Stimulated activated CD4-positive, alpha-beta T cell treated with anti-CD3 and anti-CD28 coated beads, TNF-alpha, amount 100 ng/mL, for 48 hours (primary cell): ENCODE measurements around the gene MUSK.
"Not testable (repeated sequence)": the region's sequence is repeated elsewhere in the genome, so short reads cannot be mapped to it uniquely, and the experiment has no call there.

Experiments used
- DNase-seq, 3 donors: peaks; one replicate each; pipeline ENCODE4 v3.0.0-alpha.2; 2020; ENCODE audit warnings: low read depth in 3 of 3

MUSK gene

DNA sequence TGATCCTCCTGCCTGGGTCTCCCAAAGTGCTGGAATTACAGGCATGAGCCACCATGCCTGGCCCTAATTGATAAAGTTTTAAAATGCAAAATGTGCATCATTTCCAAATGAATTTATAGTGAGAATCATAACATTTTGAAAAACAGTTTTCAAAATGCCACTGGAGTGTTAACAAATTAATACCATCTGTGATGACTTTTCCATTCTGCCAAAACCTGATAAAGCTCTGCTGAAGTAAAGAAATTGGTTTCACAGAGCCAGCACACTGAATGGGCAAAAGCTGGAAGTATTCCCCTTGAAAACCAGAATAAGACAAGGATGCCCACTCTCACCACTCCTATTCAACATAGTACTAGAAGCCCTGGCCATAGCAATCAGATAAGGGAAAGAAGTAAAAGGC, 89.6 kb downstream of the MUSK start:
- DNase-seq, result no peak

DNA sequence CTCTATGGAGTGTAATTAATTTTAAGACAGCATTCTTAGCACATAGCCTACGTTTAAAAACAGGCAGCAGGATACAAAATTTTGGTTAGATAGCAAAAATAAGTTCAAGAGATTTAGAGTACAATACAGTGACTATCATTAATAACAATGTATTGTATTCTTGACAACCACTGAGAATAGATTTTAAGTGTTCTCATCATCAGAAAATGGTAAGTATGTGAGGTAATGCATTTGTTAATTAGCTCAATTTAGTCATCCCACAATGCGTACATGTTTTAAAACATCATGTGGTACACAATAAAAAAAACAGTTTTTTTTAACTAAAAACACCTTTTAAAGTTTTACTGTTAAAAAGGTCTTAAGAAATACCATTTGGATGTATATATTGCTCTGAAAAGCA, 94.2 kb downstream of the MUSK start:
- DNase-seq, result no peak

DNA sequence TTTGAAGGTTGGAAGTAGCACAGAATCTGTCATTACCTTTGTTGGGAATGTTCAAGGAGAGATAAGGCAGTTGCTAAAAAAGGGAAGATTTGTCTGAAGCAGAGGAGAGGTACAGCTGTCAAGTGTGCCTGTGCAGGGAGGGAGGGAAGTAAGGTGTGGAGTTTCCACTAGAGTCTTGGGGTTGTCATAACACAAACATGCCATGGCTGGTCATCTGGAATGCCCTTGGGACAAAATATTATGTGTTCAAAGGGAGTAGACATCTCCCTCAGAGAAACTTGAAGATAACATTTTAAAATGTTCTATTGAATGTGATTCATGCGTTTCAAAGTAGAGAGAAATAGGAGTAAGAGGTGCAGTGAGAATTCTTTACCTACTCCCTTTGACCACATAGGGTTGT, 95.0 kb downstream of the MUSK start:
- DNase-seq, result no peak

DNA sequence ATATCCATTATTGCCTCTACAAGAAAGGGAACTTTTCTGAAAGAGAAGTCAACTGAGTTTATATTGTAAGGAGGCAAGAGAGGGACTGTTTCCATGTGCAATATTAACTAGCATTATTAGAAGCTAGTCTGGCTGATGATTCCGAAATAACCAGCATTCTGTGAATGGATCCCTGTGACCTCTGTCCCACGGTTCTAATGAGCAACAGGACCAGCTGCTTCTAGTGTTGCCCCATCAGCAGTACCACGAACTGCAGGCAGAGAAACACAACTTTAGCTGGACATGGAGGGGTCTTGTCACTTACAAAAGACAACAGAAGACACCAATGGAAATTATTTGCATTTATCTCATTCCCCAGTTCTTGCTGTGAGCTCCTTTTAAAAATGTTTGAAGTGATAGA, 95.4 kb downstream of the MUSK start:
- DNase-seq, result no peak

DNA sequence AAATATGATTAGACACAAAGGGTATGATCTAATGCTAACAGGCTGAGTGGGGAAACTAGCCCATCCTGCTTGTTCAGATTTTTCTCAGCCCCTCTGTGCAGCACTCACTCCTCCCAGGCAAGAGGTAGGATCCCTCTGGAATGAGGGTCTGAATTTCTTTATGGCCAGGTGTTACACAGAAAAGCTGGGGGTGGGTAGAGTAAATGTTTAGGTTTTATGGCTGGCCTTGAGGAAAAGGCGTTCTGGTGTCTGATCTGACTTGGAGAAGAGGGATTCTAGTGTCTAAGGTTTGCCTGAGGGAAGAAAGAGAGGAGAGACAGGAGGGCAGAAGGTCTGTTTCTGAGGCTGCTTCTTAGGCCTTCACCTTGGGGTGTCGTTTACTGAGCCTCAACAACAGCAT, 97.3 kb downstream of the MUSK start:
- no peak for DNase-seq

DNA sequence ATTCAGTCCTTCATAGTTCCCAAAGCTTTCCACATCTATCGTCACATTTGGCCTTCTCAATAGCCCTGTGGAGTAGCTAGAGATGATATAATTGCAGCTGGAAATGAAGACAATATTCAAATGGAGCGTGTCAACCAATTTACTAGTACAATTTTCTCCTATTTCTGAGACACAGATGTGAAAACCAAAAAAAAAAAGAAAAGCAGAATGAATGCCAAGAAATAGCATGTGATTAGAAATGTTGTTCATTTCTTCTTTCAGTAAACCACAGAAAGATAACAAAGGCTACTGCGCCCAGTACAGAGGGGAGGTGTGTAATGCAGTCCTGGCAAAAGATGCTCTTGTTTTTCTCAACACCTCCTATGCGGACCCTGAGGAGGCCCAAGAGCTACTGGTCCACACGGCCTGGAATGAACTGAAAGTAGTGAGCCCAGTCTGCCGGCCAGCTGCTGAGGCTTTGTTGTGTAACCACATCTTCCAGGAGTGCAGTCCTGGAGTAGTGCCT, 99.0 kb downstream of the MUSK start:
- no peak for DNase-seq

DNA sequence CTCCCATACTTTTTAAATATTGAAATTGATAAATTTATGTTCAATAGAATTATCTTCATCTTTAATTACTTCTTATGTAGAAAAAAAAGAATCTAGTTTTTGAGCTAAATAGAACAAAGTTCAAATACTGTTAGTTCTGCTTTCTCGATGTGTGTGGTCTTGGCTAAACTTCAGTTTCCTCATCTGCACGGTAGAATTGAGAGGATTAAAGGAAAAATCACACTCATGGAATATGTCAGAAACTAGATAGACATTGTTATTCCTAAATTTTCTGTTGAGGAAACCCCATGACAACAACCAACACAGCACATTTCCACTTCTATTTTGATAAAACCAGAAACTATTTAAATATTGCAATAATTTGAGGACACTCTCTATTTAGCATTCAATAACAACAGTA, 100.3 kb downstream of the MUSK start:
- DNase-seq, result no peak

DNA sequence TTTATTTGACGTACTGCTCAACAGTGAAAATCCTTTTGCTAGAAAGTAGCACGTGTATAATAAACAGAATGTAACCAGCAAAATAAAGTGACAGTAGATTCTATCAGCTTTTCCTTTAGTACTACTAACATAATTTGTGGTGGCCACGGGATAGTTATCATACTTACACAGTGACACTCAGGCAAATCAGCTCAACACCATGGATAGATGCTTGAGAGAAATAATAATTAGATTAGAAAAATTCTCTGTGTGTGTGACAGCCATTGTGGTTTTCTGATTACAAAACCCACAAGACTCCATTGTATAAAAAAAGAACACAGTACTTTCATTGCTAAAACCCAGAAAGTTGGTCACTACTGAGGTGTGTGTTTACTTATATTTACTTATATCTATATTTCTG, 101.1 kb downstream of the MUSK start:
- DNase-seq, result no peak

DNA sequence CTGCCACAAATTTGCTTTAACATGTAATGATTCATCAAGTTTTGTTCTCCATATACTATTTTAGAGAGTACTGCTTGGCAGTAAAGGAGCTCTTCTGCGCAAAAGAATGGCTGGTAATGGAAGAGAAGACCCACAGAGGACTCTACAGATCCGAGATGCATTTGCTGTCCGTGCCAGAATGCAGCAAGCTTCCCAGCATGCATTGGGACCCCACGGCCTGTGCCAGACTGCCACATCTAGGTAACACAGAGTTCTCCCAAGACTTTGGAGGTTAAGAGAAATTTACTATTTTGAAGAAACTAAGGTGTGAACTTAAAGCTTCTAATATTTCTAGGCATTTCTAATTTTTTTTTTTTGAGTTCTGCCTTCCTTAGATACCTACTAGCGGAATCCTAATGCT, 107.1 kb downstream of the MUSK start:
- DNase-seq, result no peak

DNA sequence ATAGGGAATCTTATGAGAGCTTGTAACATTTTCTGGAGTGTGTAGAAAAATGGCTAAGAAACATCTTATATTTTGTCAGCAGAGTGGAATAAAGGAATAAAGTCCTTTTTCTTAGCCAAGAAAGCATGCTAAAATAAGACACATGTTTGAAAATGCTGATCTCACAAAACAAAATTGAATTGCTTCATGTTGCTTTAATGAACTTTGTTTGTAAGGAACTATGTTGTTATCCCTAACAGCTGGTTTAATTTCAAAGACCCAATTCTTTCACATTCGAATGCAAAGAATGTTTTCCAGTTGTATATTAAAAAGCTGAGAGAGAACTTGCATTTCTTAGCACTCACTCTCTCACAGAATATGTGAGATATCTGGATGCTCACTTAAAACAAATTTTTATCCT, 107.6 kb downstream of the MUSK start:
- DNase-seq, result no peak

DNA sequence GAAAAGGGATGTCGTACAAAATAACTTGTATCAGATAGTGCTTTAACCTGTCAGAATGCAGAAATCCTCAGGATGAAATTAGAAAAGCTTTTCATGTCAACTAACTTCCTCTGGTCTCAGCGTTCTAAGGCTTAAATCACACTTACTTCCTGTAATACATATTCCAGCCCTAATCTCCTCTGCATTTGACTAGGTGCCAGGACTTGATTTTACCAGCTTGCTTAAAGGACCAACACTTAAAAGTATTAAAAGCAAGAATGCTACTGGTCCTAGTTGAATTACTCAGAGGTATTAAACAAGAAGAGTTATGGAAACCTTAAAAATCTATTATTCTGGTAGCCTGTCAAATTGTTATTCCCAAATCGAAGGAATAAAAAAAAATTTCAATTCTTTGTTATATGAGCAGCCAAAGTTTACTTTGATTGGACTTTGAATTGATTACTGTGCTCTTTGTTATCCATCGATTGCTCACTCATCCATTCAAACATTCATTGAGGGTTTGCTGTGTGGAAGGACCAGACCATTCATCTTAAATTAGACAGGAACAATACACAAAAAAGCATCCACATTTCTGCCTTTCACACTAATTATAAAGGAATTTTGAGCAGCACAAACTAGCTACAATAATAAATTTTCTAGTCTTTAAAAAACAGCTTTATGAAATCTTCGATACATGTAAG, 108.7 kb downstream of the MUSK start:
- DNase-seq, result no peak

DNA sequence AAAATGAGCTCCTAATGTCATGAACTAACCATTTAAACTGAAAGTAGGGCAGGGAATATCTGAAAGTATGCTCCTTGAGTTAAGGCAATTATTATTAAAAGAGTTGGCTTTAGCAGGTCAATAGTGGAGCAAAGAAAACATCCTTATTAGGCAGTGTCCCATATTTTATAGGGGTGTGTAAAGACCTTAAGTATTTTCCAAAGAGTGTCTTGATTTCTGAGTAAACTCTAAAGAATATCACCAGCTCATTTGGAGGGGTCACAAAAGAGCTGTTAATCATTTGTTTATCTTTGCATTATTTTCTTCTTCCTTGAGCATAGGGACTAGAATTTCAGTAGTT, 109.3 kb downstream of the MUSK start:
- DNase-seq, result no peak

DNA sequence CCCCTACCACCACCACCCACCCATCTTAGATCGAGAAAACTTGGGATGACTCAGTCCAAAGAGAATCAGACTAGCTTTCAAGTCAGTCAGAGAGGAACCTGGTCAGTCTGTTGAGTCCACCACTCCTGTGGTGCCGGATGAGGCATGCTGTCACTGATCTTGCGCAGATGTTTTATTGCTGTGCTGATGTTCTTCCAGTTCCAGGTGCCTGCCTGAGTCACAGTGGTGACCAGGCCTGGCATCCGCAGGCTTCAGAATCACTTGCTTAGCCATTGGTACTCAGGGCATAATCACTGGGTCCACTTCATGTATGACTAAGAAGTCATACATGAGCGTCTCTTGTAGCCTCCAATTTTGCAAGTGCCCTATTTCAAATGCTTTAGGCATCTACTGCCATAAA, 114.1 kb downstream of the MUSK start:
- DNase-seq, result no peak

DNA sequence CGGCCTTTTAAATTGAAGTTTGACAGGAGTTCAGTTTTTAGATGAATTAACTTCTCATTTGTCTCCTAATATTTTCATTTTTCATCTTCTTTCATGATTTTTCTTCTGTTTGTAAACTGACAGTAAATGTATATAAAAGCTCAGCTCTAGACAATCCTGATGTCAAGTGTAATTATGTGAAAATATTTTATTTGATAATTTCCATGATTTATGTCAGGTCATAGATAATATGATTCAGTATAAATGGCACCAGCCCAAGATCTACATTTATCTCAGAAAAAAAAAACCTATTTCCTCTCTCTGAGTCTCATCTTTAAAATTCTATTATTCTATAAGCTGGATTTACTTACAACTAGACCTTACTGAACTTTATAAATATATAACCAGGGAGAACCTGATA, 115.7 kb downstream of the MUSK start:
- DNase-seq, result no peak

DNA sequence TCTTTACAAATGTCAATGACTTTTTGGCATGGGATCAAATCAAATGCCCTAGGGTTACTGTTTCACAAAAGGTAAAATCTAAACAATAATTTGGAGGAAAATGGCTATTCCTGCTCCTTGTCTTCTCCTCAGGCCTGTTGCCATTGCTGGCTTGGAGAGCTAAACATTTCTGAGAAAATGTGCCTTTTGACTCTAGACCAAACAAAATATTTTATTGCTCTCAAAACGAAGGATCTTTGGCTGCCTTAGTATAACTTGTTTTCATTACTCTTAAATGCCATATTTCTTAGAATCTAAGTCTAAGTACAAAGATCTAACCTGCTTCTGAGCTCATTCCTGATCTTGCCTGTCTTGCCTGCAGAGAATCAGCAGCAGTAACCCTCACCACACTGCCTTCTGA, 116.6 kb downstream of the MUSK start:
- no peak for DNase-seq

DNA sequence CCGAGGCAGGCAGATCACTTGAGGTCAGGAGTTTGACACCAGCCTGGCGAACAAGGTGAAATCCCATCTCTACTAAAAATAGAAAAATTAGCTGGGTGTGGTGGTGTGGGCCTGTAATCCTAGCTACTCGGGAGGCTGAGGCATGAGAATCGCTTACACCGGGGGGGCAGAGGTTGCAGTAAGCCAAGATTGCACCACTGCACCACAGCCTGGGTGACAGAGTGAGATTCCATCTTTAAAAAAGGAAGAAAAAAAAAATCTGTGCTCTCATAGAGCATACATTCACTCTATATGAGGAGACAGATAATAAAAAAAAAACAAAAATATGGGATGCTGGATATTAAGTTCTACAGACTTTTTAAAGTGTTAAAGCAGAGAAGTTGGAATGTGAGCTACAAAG, 119.8 kb downstream of the MUSK start:
- not testable (repeated sequence) for DNase-seq

DNA sequence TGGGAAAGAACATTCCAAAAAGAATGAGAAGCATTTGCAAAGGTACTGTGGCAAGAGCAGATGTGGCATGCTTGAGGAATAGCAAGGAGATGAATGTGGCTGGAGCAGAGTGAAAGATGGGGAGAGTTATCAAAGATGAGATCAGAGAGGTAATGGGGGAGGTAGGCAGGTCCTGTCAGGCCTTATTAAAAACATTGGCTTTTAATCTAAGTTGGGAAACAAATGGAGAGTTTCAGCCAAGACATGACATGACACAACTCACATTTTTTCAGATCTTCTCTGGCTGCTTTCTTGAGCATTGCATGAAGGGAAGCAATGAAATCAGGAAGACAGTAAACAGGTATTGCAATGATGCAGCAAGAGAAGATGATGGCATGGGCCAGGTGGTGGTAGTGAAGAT, 120.3 kb downstream of the MUSK start:
- DNase-seq, result no peak

DNA sequence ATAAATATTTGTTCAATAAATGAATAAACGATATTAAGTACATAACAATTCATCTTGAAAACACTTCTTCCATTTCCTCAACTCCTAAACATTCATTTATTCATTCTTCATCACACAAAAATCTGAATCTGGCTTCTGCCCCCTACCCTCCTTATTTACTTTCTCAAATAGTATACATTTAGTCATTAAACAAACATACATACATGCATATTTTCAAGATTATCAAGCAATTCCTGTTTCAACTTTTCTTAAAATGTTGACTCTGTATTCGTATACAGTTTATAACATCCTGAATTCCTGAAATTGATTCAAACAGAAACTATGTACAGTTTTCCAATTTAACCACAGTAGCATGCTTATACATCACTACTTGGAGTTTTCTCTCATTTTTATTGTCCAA, 129.0 kb downstream of the MUSK start:
- no peak for DNase-seq

DNA sequence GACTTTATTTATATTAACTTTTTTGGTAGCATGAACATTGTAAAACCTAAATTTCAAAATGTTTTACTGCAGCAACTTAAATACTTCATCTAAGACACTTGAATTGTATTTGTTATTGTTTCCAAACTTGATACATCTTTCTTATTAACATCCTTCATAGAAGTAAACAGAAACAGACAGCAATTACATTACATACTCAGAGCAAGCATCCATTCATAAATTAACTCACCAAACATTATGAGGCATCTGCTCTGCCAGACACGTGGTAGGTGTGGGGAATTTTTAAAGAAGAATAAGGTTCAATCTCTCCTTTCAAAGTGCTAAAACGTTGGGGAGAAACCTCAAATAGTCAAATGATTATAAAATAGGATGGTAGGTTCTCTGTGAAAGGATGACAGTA, 130.8 kb downstream of the MUSK start:
- DNase-seq, result no peak

DNA sequence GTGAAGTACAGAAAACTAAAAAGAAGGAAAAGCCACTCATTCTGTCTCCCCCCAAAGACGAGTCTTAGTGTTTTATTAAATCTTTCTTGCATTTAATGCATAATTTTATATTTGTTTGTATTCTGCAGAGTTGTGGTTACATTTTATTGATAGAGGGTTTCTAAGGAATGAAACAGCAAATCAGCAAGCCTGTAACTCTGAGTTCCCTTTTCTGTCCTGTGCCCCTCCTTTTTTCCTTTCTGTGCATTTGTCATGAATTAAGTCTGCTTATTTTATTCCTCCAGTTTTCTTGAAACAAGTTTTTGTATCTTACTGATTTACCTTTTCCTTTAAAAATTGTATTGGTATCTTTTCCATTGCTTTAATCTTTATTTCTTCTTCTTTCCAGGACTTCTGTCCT, 132.8 kb downstream of the MUSK start:
- no peak for DNase-seq

DNA sequence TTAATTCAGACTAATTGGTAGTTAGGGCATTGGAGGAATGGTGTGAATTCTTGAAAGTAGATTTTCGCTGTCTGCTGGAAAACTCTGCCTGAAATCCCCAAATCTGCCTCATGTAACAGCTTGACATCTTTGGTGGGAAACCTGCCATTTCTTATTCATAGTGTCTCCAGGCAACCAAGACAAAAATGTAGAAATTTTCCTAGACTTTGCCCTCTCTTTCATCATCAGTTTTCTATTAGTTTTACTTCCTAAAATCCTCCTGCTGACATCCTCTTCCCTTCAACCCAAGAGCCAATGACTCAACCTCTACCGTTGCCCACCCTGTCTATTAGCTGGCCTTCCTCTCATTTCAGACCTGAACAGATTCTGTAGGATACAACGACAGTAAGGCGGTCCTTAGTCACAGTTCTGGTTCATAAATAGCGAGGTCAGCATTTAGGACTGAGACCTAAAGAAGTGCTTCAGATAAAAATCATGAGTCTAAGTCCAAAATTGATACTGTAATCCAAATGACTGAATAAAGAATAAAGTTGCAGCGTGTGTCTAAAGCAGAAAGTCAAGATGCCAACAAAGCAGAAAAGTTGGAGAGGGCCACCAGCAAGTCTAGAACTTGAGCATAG, 133.9 kb downstream of the MUSK start:
- no peak for DNase-seq

DNA sequence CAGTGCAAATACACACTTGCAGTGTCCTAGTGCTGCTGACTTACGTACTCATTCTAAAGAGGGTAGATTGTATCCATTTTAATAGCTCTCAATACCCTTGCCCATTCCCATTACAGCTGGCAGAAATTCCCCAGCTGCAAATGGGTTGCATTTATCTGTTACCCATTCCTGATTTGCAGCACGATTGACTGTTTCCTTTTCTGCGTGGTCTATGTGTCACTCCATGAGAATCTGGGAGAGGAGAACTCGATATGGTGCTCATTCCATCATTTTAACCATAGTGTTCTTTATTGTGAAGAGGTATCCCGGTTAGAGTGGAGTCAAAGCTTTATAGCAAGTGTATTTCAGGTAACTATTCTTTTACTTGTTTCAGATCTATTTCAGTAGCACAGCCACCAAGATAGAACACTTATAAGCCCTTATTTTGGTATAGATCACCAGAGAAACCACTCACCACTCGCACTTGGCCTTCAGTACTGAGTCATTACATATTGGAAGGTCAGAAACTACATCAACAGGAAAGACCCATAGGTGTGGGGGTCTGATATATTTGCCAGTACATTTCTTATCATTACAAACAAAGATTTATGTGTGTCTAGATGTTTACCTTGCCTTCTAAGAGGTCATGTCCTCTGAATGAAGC, 139.5 kb downstream of the MUSK start:
- no peak for DNase-seq

DNA sequence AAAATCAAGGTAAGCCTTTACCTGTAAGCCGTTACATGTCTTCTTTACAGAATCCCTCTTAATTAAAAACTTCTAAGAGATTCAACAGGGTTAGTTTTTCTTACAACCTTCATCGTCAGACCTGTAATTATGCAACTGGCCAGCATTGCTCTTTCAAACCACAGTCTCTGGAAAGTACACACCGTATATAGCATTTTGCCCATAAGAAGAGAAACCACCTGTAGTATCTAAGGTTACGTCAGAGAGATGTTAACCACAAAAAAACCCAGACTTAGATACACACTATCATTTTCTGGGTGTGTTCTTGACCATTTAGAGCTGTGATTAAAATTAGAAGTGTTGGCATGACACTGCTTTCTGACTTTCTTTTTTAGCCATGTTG, 140.0 kb downstream of the MUSK start:
- no peak for DNase-seq
